Lower leg skin (tissue), 3 donors: ENCODE measurements around the gene ADCK1.
"Not testable (repeated sequence)": the region's sequence is repeated elsewhere in the genome, so short reads cannot be mapped to it uniquely, and the experiment has no call there.

Experiments used
- CTCF ChIP-seq, 3 donors: fragments of 450-650 bp; IDR thresholded peaks; one replicate each; pipeline ENCODE4 v1.5.1; 2016; ENCODE audit warnings: antibody characterized with exemption in 3 of 3, mild to moderate bottlenecking in 3 of 3, moderate library complexity in 2 of 3
- POLR2A ChIP-seq, 2 donors: fragments of 450-650 bp; IDR thresholded peaks; one replicate each; pipeline ENCODE4 v1.6.1; 2016 to 2017; ENCODE audit warnings: antibody characterized with exemption in 2 of 2, mild to moderate bottlenecking in 1 of 2, moderate library complexity in 1 of 2

GRCh38 chr14:77959686-77960085 is 159.8 kb downstream of the ADCK1 start:
- not testable (repeated sequence) for TF ChIP-seq CTCF, POLR2A (IDR thresholded peaks at IDR 0.05)
